Activated T-cell treated with anti-CD3 and anti-CD28 coated beads, Interleukin-2, amount 50 U/mL, for 4 hours (primary cell): ENCODE data around the gene TMEM250. TPM values are rescaled to one million over a fixed set of nuclear protein-coding genes. Genes with fewer than 3 reads are reported as not detected.

ENCODE experiments used
- ATAC-seq, 2 donors: fragments of 200-7000 bp; cut with Tn5 transposase; one replicate each; pipeline ENCODE4 v1.10.0; 2021
- DNase-seq: peaks from one replicate; pipeline ENCODE4 v3.0.0-alpha.2; 2020
- H3K27me3 Mint-ChIP-seq: one replicate; pipeline ENCODE4 v1.8.0; 2021; ENCODE audit warnings: low read depth, mixed read lengths
- H3K36me3 Mint-ChIP-seq: one replicate; pipeline ENCODE4 v1.8.0; 2022; ENCODE audit warnings: mixed read lengths; ENCODE audit not compliant: insufficient read depth
- H3K4me1 Mint-ChIP-seq: one replicate; pipeline ENCODE4 v1.8.0; 2021; ENCODE audit warnings: low read depth, mixed read lengths
- H3K4me3 Mint-ChIP-seq: one replicate; pipeline ENCODE4 v1.8.0; 2021; ENCODE audit warnings: mild to moderate bottlenecking, moderate library complexity, mixed read lengths
- H3K9me3 Mint-ChIP-seq: one replicate; pipeline ENCODE4 v1.8.0; 2021; ENCODE audit warnings: mixed read lengths
- total RNA-seq, 3 donors: library from RNA; stranded (reverse); gene quantifications; one replicate each; pipeline ENCODE4 v1.2.1, GENCODE V29; 2021

TMEM250 gene
- total RNA-seq, 3 donors from 2014 or later, result 46.3 to 47.4 (median 46.5) TPM

- H3K36me3 Mint-ChIP-seq, result no peaks in the 10 kb centered on the region
Measured at GRCh38 chr9:136075134-136075841, 43.4 kb downstream of the TMEM250 start.

DNA sequence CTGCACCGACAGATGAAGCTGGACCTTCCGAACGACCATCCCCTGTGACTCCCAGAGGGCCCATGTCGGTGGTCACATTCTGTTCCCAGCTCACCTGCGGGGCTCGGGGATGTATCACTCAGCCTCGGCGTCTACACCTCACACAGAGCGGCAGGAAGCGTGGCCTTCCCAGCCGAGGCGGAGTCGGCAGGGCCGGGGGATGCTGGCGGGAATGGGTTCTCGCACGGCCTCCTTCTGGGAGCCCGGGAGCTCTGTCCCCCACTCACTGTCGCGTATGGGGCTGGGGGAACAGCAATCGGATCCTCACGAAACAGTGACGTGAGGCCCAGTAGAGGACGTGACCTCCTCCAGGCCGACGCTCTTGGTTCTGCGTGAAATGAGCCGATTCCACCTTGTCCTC, 44.0 kb downstream of the TMEM250 start:
- no peak for DNase-seq
- no peaks in the 10 kb centered on the region for H3K27me3 Mint-ChIP-seq
- no peak overlapping the region for H3K4me3 Mint-ChIP-seq
- ATAC-seq, result no peak
- no peaks in the 10 kb centered on the region for H3K36me3 Mint-ChIP-seq
- H3K4me1 Mint-ChIP-seq, result peaks cover 18% of the 10 kb centered on the region
- H3K9me3 Mint-ChIP-seq, result no peaks in the 10 kb centered on the region

More at GRCh38 chr9:136075134-136075841, 43.4 kb downstream of the TMEM250 start:
- no peaks in the 10 kb centered on the region for H3K9me3 Mint-ChIP-seq
- ATAC-seq (no peak), DNase-seq (no peak)
- H3K27me3 Mint-ChIP-seq, result no peaks in the 10 kb centered on the region
- H3K4me1 Mint-ChIP-seq, result peaks cover 16% of the 10 kb centered on the region
- H3K4me3 Mint-ChIP-seq, result peak overlapping the region; percentile 27

Other genes with a start within 250 kb of the TMEM250 start
- 10 to 100 TPM; 26.7 to 37.4 (median 29.2) TPM for gene CAMSAP1, start 211.3 kb downstream of the TMEM250 start, total RNA-seq
- gene UBAC1, start 157.5 kb downstream of the TMEM250 start, total RNA-seq, result 10 to 100 TPM; 30.4 to 33.4 (median 31.4) TPM
- gene NACC2, start 23.6 kb downstream of the TMEM250 start, total RNA-seq, result 1 to 10 TPM; 5.9 to 6.2 (median 6.0) TPM
- gene LHX3, start 86.3 kb upstream of the TMEM250 start, total RNA-seq, result under 1 TPM in 2 of 3 donors, not detected in 1; 0.08 to 0.11 TPM
- 10 to 100 TPM; 26.9 to 30.3 (median 27.5) TPM for gene QSOX2, start 126.9 kb upstream of the TMEM250 start, total RNA-seq
- under 1 TPM in 1 of 3 donors, not detected in 2; 0.11 TPM for gene CCDC187, start 185.2 kb upstream of the TMEM250 start, total RNA-seq
- gene GPSM1, start 208.7 kb upstream of the TMEM250 start, total RNA-seq, result 10 to 100 TPM; 12.8 to 13.6 (median 13.4) TPM
- gene DNLZ, start 244.9 kb upstream of the TMEM250 start, total RNA-seq, result 10 to 100 TPM; 75.5 to 82.7 (median 75.5) TPM